ENCODE data around the gene FGD6.

Gene FGD6

GRCh38 chr12:95077341-95077740, 139.9 kb downstream of the FGD6 start:
- no peak for TF ChIP-seq Cebpa-rat (IDR thresholded peaks at IDR 0.05)

GRCh38 chr12:95074766-95075165, 142.5 kb downstream of the FGD6 start:
- no peaks in the 10 kb centered on the region for H3K27me3 ChIP-seq
- H3K4me1 ChIP-seq: peaks cover 12% of the 10 kb centered on the region
- H4K20me1 ChIP-seq: peaks cover 14% of the 10 kb centered on the region
- H3K27ac ChIP-seq: no peak overlapping the region
- no peak overlapping the region for H3K4me2 ChIP-seq
- no peak for TF ChIP-seq Cebpa-rat (IDR thresholded peaks at IDR 0.05)
- no peak overlapping the region for H3K9ac ChIP-seq
- H3K4me3 ChIP-seq: no peak overlapping the region
- peaks cover 11% of the 10 kb centered on the region for H3K36me3 ChIP-seq
- H3K9me3 ChIP-seq: no peaks in the 10 kb centered on the region

More at GRCh38 chr12:95077341-95077740, 139.9 kb downstream of the FGD6 start:
- Histone ChIP-seq H3K4me2 (no peak overlapping the region), H3K27me3 (no peaks in the 10 kb centered on the region), H3K4me3 (no peak overlapping the region), H3K9me3 (no peaks in the 10 kb centered on the region), H3K9ac (no peak overlapping the region), H4K20me1 (no peaks in the 10 kb centered on the region; the same call in 1 of the 2 replicates), H3K36me3 (no peaks in the 10 kb centered on the region), H3K4me1 (peaks cover 1% of the 10 kb centered on the region; the same call in 1 of the 2 replicates), H3K27ac (no peak overlapping the region)

- no peaks in the 10 kb centered on the region for H3K27me3 ChIP-seq
- no peak overlapping the region for H3K9ac ChIP-seq
- no peaks in the 10 kb centered on the region for H3K9me3 ChIP-seq
- peaks cover 22% of the 10 kb centered on the region for H4K20me1 ChIP-seq
- H3K4me3 ChIP-seq: peak overlapping the region; percentile 91
- peaks cover 15% of the 10 kb centered on the region for H3K36me3 ChIP-seq
- no peak overlapping the region for H3K27ac ChIP-seq
- no peak overlapping the region for H3K4me2 ChIP-seq
- no peak for TF ChIP-seq Cebpa-rat (IDR thresholded peaks at IDR 0.05)
- H3K4me1 ChIP-seq: peaks cover 12% of the 10 kb centered on the region
These were observed 143.4 kb downstream of the FGD6 start for GRCh38 chr12:95073698-95074520.

GRCh38 chr12:95072900-95073697, 144.2 kb downstream of the FGD6 start, which contains the start of gene NR2C1:
Gene NR2C1, minus strand, starts transcription at chr12:95073618. Its CDS starts 6,234 bp downstream, at chr12:95067384.
- Histone ChIP-seq H3K9ac (peak within 1 kb of the TSS; percentile 82), H3K9me3 (no peaks in the 10 kb centered on the region), H3K27ac (peak within 1 kb of the TSS; percentile 79), H4K20me1 (peaks cover 30% of the 10 kb centered on the region), H3K4me1 (peaks cover 12% of the 10 kb centered on the region), H3K27me3 (no peaks in the 10 kb centered on the region), H3K36me3 (peaks cover 22% of the 10 kb centered on the region), H3K4me3 (peak within 1 kb of the TSS; percentile 91), H3K4me2 (peak within 1 kb of the TSS; percentile 89)
- TF ChIP-seq Cebpa-rat (IDR thresholded peaks at IDR 0.05): no peak

- Histone ChIP-seq H3K27ac (no peak overlapping the region), H3K4me1 (peaks cover 12% of the 10 kb centered on the region), H4K20me1 (peaks cover 45% of the 10 kb centered on the region), H3K27me3 (no peaks in the 10 kb centered on the region), H3K36me3 (peaks cover 48% of the 10 kb centered on the region), H3K9ac (no peak overlapping the region), H3K9me3 (no peaks in the 10 kb centered on the region), H3K4me2 (no peak overlapping the region), H3K4me3 (no peak overlapping the region)
- no peak for TF ChIP-seq Cebpa-rat (IDR thresholded peaks at IDR 0.05)
These were observed 146.9 kb downstream of the FGD6 start for GRCh38 chr12:95070378-95070777.

GRCh38 chr12:95066091-95066855, 151.0 kb downstream of the FGD6 start:
- Histone ChIP-seq H3K36me3 (peaks cover 87% of the 10 kb centered on the region), H3K27ac (no peak overlapping the region), H3K4me1 (peaks cover under 1% of the 10 kb centered on the region; the same call in 1 of the 2 replicates), H3K4me3 (no peak overlapping the region), H3K9me3 (no peaks in the 10 kb centered on the region), H3K4me2 (no peak overlapping the region), H3K27me3 (no peaks in the 10 kb centered on the region), H3K9ac (no peak overlapping the region), H4K20me1 (peaks cover 65% of the 10 kb centered on the region)
- TF ChIP-seq Cebpa-rat (IDR thresholded peaks at IDR 0.05): no peak

- Histone ChIP-seq H3K36me3 (peaks cover 96% of the 10 kb centered on the region), H3K27ac (no peak overlapping the region)
These were observed 156.3 kb downstream of the FGD6 start for GRCh38 chr12:95060951-95061350.

GRCh38 chr12:95059984-95060383, 157.3 kb downstream of the FGD6 start:
- no peak overlapping the region for H3K9ac ChIP-seq
- no peak overlapping the region for H3K4me2 ChIP-seq
- TF ChIP-seq Cebpa-rat (IDR thresholded peaks at IDR 0.05): no peak
- H3K9me3 ChIP-seq: no peaks in the 10 kb centered on the region
- H4K20me1 ChIP-seq: peaks cover 19% of the 10 kb centered on the region
- no peaks in the 10 kb centered on the region for H3K4me1 ChIP-seq
- H3K27ac ChIP-seq: no peak overlapping the region
- H3K27me3 ChIP-seq: no peaks in the 10 kb centered on the region
- peaks cover 98% of the 10 kb centered on the region for H3K36me3 ChIP-seq
- H3K4me3 ChIP-seq: no peak overlapping the region

More at GRCh38 chr12:95060951-95061350, 156.3 kb downstream of the FGD6 start:
- H3K27me3 ChIP-seq: no peaks in the 10 kb centered on the region
- H3K4me2 ChIP-seq: no peak overlapping the region
- H3K4me3 ChIP-seq: no peak overlapping the region
- H3K9me3 ChIP-seq: no peaks in the 10 kb centered on the region
- H4K20me1 ChIP-seq: peaks cover 24% of the 10 kb centered on the region
- no peaks in the 10 kb centered on the region for H3K4me1 ChIP-seq
- no peak overlapping the region for H3K9ac ChIP-seq
- no peak for TF ChIP-seq Cebpa-rat (IDR thresholded peaks at IDR 0.05)

GRCh38 chr12:95057424-95057823, 159.8 kb downstream of the FGD6 start:
- Histone ChIP-seq H3K27me3 (no peaks in the 10 kb centered on the region), H3K27ac (no peak overlapping the region), H3K36me3 (peaks cover 95% of the 10 kb centered on the region), H3K4me2 (no peak overlapping the region), H3K4me1 (no peaks in the 10 kb centered on the region), H4K20me1 (peaks cover 9% of the 10 kb centered on the region; the same call in 1 of the 2 replicates), H3K9me3 (no peaks in the 10 kb centered on the region), H3K4me3 (no peak overlapping the region), H3K9ac (no peak overlapping the region)
- TF ChIP-seq Cebpa-rat (IDR thresholded peaks at IDR 0.05): no peak

Measured in BLaER1 (cell line).